ENCODE measurements around the gene OBP2A. TPM values are rescaled to one million over a fixed set of nuclear protein-coding genes. Genes with fewer than 3 reads are reported as not detected.

OBP2A gene
- total and polyA plus RNA-seq, 4 donors: 0.07 TPM; not detected in 3

DNA sequence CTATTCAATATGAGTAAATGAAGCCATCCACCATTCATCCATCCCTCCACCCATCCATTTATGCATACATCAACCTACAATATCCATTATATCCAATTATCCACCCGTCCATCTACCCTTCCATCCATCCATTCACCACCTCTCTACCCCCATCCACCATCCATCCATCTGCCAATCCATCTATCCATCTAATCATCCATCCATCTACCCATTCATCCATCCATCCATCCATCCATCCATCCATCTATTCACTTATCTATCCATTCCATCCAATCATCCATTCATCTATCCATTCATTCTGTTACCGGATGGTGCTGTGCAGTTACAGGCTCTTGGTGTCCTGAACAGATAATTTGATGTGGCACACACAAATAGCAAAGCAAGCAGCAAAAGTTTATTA, 26.3 kb downstream of the OBP2A start:
- ATAC-seq (ENCODE audit: insufficient read depth, low FRiP score): no peak
- H3K9me3 ChIP-seq (ENCODE audit: control insufficient read depth in 4 of 4, insufficient read depth in 3 of 4, low read length in 3 of 4): peaks cover 0 to 8% (median 3%) of the 10 kb centered on the region in 4 donors
- H3K27ac ChIP-seq (ENCODE audit: low read depth in 1 of 2, low read length in 1 of 2): no peak overlapping the region
- no peaks in the 10 kb centered on the region for H3K36me3 ChIP-seq (ENCODE audit: control insufficient read depth in 4 of 4, insufficient read depth in 4 of 4, low read length in 4 of 4)
- 85 to 91% methylated on average over 2 of the region's 2 CpGs for WGBS, 2 donors
- DNase-seq: no peak
- no peaks in the 10 kb centered on the region for H3K27me3 ChIP-seq (ENCODE audit: control insufficient read depth in 3 of 3, insufficient read depth in 3 of 3, low read length in 2 of 3)
- no peaks in the 10 kb centered on the region for H3K4me1 ChIP-seq (ENCODE audit: control insufficient read depth in 5 of 5, insufficient read depth in 5 of 5, low read length in 5 of 5)
- TF ChIP-seq, protein P1, sequence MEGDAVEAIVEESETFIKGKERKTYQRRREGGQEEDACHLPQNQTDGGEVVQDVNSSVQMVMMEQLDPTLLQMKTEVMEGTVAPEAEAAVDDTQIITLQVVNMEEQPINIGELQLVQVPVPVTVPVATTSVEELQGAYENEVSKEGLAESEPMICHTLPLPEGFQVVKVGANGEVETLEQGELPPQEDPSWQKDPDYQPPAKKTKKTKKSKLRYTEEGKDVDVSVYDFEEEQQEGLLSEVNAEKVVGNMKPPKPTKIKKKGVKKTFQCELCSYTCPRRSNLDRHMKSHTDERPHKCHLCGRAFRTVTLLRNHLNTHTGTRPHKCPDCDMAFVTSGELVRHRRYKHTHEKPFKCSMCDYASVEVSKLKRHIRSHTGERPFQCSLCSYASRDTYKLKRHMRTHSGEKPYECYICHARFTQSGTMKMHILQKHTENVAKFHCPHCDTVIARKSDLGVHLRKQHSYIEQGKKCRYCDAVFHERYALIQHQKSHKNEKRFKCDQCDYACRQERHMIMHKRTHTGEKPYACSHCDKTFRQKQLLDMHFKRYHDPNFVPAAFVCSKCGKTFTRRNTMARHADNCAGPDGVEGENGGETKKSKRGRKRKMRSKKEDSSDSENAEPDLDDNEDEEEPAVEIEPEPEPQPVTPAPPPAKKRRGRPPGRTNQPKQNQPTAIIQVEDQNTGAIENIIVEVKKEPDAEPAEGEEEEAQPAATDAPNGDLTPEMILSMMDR (IDR thresholded peaks at IDR 0.05; ENCODE audit: control extremely low read depth, extremely low read depth): no peak
- no peak overlapping the region for H3K4me3 ChIP-seq
- H3K9ac ChIP-seq (ENCODE audit: insufficient read depth in 1 of 2, low read length in 2 of 2): no peak overlapping the region

DNA sequence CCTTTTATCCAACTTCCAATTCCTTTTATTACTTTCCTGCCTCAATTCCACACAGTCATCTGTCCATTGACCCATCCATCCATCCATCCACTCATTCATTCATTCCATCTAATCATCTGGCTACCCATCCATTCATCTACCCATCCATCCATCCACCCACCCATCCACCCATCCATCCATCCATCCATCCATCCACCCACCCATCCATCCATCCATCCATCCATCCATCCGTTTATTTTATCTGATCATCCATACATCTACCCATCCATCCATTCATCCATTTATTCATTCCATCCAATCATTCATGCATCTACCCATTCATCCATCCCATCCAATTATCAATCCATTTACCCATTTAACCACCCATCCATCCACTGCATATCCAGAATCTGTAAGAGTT, 27.2 kb downstream of the OBP2A start:
- no peak for ATAC-seq (ENCODE audit: insufficient read depth, low FRiP score)
- Histone ChIP-seq H3K9me3 (ENCODE audit: control insufficient read depth in 4 of 4, insufficient read depth in 3 of 4, low read length in 3 of 4) (peaks cover 0 to 8% (median 3%) of the 10 kb centered on the region in 4 donors), H3K27ac (ENCODE audit: low read depth in 1 of 2, low read length in 1 of 2) (no peak overlapping the region), H3K4me1 (ENCODE audit: control insufficient read depth in 5 of 5, insufficient read depth in 5 of 5, low read length in 5 of 5) (no peaks in the 10 kb centered on the region), H3K36me3 (ENCODE audit: control insufficient read depth in 4 of 4, insufficient read depth in 4 of 4, low read length in 4 of 4) (no peaks in the 10 kb centered on the region), H3K27me3 (ENCODE audit: control insufficient read depth in 3 of 3, insufficient read depth in 3 of 3, low read length in 2 of 3) (no peaks in the 10 kb centered on the region), H3K4me3 (no peak overlapping the region), H3K9ac (ENCODE audit: insufficient read depth in 1 of 2, low read length in 2 of 2) (no peak overlapping the region)
- TF ChIP-seq, protein P1 (IDR thresholded peaks at IDR 0.05; ENCODE audit: control extremely low read depth, extremely low read depth): no peak
- 81 to 96% methylated on average over 1 of the region's 1 CpG for WGBS, 2 donors
- no peak for DNase-seq

DNA sequence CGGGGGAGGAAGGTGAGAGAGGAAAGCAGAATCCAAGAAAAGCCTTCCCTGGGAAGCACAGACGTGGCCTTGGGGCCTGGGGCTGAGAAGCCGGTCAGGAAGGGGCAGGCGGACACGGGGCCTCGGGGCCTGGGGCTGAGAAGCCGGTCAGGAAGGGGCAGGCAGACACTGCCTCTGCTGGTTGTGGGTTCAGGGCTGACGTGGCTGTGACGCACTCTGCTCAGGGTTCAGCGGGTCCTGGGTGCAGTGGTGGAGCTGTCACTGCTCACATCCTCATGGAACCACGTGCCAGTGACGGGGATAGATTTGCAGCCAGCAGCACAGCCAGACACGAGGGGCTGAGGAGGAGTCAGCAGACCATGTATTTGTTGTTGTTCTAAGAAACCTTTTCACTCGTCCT, 28.4 kb downstream of the OBP2A start:
- Histone ChIP-seq H3K27me3 (ENCODE audit: control insufficient read depth in 3 of 3, insufficient read depth in 3 of 3, low read length in 2 of 3) (no peaks in the 10 kb centered on the region), H3K9ac (ENCODE audit: insufficient read depth in 1 of 2, low read length in 2 of 2) (no peak overlapping the region), H3K9me3 (ENCODE audit: control insufficient read depth in 4 of 4, insufficient read depth in 3 of 4, low read length in 3 of 4) (peaks cover 0 to 6% (median 2%) of the 10 kb centered on the region in 4 donors), H3K4me3 (no peak overlapping the region), H3K36me3 (ENCODE audit: control insufficient read depth in 4 of 4, insufficient read depth in 4 of 4, low read length in 4 of 4) (no peaks in the 10 kb centered on the region), H3K4me1 (ENCODE audit: control insufficient read depth in 5 of 5, insufficient read depth in 5 of 5, low read length in 5 of 5) (no peaks in the 10 kb centered on the region), H3K27ac (ENCODE audit: low read depth in 1 of 2, low read length in 1 of 2) (no peak overlapping the region)
- WGBS, 2 donors: 71 to 73% methylated on average over 14 of the region's 14 CpGs
- ATAC-seq (ENCODE audit: insufficient read depth, low FRiP score): no peak
- TF ChIP-seq, protein P1 (IDR thresholded peaks at IDR 0.05; ENCODE audit: control extremely low read depth, extremely low read depth): no peak
- no peak for DNase-seq

DNA sequence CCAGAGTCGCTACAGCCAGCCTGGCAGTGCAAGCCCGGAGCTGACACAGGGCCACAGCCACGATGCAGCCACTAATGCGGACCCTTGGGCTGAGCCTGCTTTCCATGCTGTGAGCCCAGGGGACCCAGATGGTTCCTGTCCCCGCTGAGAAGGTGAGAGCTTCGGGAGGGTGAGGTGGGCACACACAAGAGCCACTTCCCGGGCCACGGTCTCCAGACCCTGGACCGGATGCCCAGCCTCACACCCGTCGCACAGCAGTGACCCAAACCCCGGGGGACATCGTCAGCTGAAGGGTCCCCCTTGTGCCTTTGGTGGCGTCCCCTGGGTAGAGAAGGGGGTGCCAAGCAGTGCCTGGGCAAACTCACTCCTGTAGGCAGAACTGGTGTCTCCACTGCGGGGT, 29.0 kb downstream of the OBP2A start:
- H3K27me3 ChIP-seq (ENCODE audit: control insufficient read depth in 3 of 3, insufficient read depth in 3 of 3, low read length in 2 of 3): no peaks in the 10 kb centered on the region
- TF ChIP-seq, protein P1 (IDR thresholded peaks at IDR 0.05; ENCODE audit: control extremely low read depth, extremely low read depth): no peak
- DNase-seq: no peak
- H3K4me1 ChIP-seq (ENCODE audit: control insufficient read depth in 5 of 5, insufficient read depth in 5 of 5, low read length in 5 of 5): no peaks in the 10 kb centered on the region
- H3K9ac ChIP-seq (ENCODE audit: insufficient read depth in 1 of 2, low read length in 2 of 2): no peak overlapping the region
- H3K27ac ChIP-seq (ENCODE audit: low read depth in 1 of 2, low read length in 1 of 2): no peak overlapping the region
- H3K36me3 ChIP-seq (ENCODE audit: control insufficient read depth in 4 of 4, insufficient read depth in 4 of 4, low read length in 4 of 4): no peaks in the 10 kb centered on the region
- ATAC-seq (ENCODE audit: insufficient read depth, low FRiP score): no peak
- peaks cover 0 to 6% (median 2%) of the 10 kb centered on the region in 4 donors for H3K9me3 ChIP-seq (ENCODE audit: control insufficient read depth in 4 of 4, insufficient read depth in 3 of 4, low read length in 3 of 4)
- WGBS, 2 donors: 90 to 93% methylated on average over 15 of the region's 15 CpGs
- no peak overlapping the region for H3K4me3 ChIP-seq
